Activated T-cell treated with anti-CD3 and anti-CD28 coated beads for 24 hours (primary cell): ENCODE measurements around the gene PM20D2.

Source experiments
- DNase-seq: peaks from one replicate; pipeline ENCODE4 v3.0.0-alpha.2; 2020; ENCODE audit warnings: low read depth

Gene PM20D2

DNA sequence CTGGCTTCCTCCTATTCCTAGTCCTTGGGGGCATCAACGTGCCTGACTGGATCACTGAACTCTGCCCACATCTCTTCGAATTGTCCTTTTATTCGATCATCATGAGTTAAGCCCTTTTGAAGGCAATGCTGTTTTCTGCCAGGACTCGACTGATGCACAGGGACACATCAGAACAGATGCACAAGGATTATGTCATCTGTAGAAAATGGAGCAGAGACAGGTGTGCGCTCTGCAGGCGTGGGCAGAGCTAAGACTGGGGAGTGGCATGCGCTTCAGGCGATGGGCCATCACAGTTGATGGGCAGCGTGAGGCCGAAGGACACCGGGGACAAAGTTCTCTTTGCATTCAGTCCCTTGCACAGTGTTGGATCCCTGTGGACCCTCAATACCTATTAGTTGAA is 58.2 kb downstream of the PM20D2 start:
- DNase-seq, result no peak

GRCh38 chr6:89205819-89206218 is 60.0 kb downstream of the PM20D2 start:
- no peak for DNase-seq

GRCh38 chr6:89208551-89208950 is 62.7 kb downstream of the PM20D2 start:
- DNase-seq, result no peak

- DNase-seq, result no peak
Measured at GRCh38 chr6:89209457-89209856, 63.6 kb downstream of the PM20D2 start.

GRCh38 chr6:89212472-89212871 is 66.6 kb downstream of the PM20D2 start:
- DNase-seq, result no peak

- no peak for DNase-seq
Measured at GRCh38 chr6:89214197-89214596, 68.3 kb downstream of the PM20D2 start.
